GM23338 (cell line): ENCODE data around the gene TMEM52. TPM values are rescaled to one million over a fixed set of nuclear protein-coding genes. Genes with fewer than 3 reads are reported as not detected.

ENCODE experiments used
- ATAC-seq: fragments of 200-7000 bp; cut with Tn5 transposase; 3 replicates; pipeline ENCODE4 v1.9.1; 2020
- DNase-seq: peaks from one replicate; pipeline ENCODE4 v3.0.0-alpha.2; 2015; ENCODE audit warnings: low spot score
- H2AFZ ChIP-seq: fragments of 200-600 bp; sonication (generic); 2 replicates; pipeline ENCODE4 v1.8.0; 2016; ENCODE audit warnings: antibody characterized with exemption, mild to moderate bottlenecking, moderate library complexity
- H3F3A ChIP-seq: fragments of 200-600 bp; sonication (generic); replicated peaks from 2 replicates; pipeline ENCODE4 v1.8.0; 2017; ENCODE audit warnings: antibody characterized with exemption, mixed run types, low read depth
- H3K27ac ChIP-seq: fragments of 200-600 bp; sonication (generic); 2 replicates; pipeline ENCODE4 v1.6.1; 2016; ENCODE audit warnings: low read depth
- H3K27me3 ChIP-seq: fragments of 200-600 bp; sonication (generic); 2 replicates; pipeline ENCODE4 v1.8.0; 2016; ENCODE audit warnings: mild to moderate bottlenecking, mixed run types, moderate library complexity; ENCODE audit not compliant: insufficient read depth
- H3K36me3 ChIP-seq: fragments of 200-600 bp; sonication (generic); 2 replicates; pipeline ENCODE4 v1.8.0; 2016; ENCODE audit warnings: mild to moderate bottlenecking; ENCODE audit not compliant: insufficient read depth
- H3K4me1 ChIP-seq: fragments of 200-600 bp; sonication (generic); 2 replicates; pipeline ENCODE4 v1.8.0; 2016; ENCODE audit warnings: mild to moderate bottlenecking, moderate library complexity; ENCODE audit not compliant: insufficient read depth
- H3K4me2 ChIP-seq: fragments of 200-600 bp; sonication (generic); 2 replicates; pipeline ENCODE4 v1.7.1; 2017; ENCODE audit warnings: mixed run types
- H3K4me3 ChIP-seq: fragments of 200-600 bp; sonication (generic); 2 replicates; pipeline ENCODE4 v1.6.1; 2016; ENCODE audit warnings: mixed run types
- H3K79me2 ChIP-seq: fragments of 200-600 bp; sonication (generic); replicated peaks from 2 replicates; pipeline ENCODE4 v1.8.0; 2017; ENCODE audit warnings: mild to moderate bottlenecking; ENCODE audit not compliant: insufficient read depth
- H3K9me2 ChIP-seq: fragments of 200-600 bp; sonication (generic); 2 replicates; pipeline ENCODE4 v1.8.0; 2017; ENCODE audit not compliant: insufficient read depth
- H4K20me1 ChIP-seq: fragments of 200-600 bp; sonication (generic); replicated peaks from 2 replicates; pipeline ENCODE4 v1.8.0; 2017; ENCODE audit warnings: mild to moderate bottlenecking; ENCODE audit not compliant: insufficient read depth
- H3K27ac Mint-ChIP-seq: 2 replicates; pipeline ENCODE4 v1.8.0; 2020; ENCODE audit warnings: inconsistent platforms, mild to moderate bottlenecking, moderate library complexity, mixed read lengths
- H3K27me3 Mint-ChIP-seq: 3 replicates; pipeline ENCODE4 v1.8.0; 2022; ENCODE audit warnings: low read depth, mild to moderate bottlenecking, moderate library complexity, mixed read lengths, inconsistent platforms; ENCODE audit not compliant: insufficient read depth, poor library complexity
- H3K36me3 Mint-ChIP-seq: 3 replicates; pipeline ENCODE4 v1.8.0; 2021; ENCODE audit warnings: low read depth, mild to moderate bottlenecking, inconsistent platforms, moderate library complexity, mixed read lengths
- H3K4me1 Mint-ChIP-seq: 3 replicates; pipeline ENCODE4 v1.8.0; 2020; ENCODE audit warnings: mild to moderate bottlenecking, inconsistent platforms, mixed read lengths
- H3K4me3 Mint-ChIP-seq: 3 replicates; pipeline ENCODE4 v1.8.0; 2021; ENCODE audit warnings: moderate library complexity, mild to moderate bottlenecking, inconsistent platforms, mixed read lengths
- H3K9me3 Mint-ChIP-seq: 3 replicates; pipeline ENCODE4 v1.8.0; 2020; ENCODE audit warnings: moderate library complexity, mild to moderate bottlenecking, inconsistent platforms, mixed read lengths
- CREB1 ChIP-seq: fragments of 250-450 bp; sonication (Bioruptor Pico); IDR thresholded peaks from 2 replicates; pipeline ENCODE4 v1.5.0; 2020; ENCODE audit warnings: low read depth, mild to moderate bottlenecking, moderate library complexity
- CTCF ChIP-seq, 2 experiments: fragments of 200-600 bp in 1 of 2; sonication (generic) in 1 of 2; conservative IDR thresholded peaks; 2 replicates each; pipeline versions ENCODE4 v1.5.1 to v1.6.1; 2016 to 2017; ENCODE audit warnings: antibody characterized with exemption in 2 of 2, low read depth in 2 of 2, mild to moderate bottlenecking in 2 of 2, moderate library complexity in 1 of 2
- ETS1 ChIP-seq: IDR thresholded peaks from 2 replicates; pipeline ENCODE4 v1.6.1; 2016; ENCODE audit warnings: antibody characterized with exemption
- EZH2 ChIP-seq: fragments of 200-600 bp; sonication (generic); IDR thresholded peaks from one replicate; pipeline ENCODE4 v1.8.0; 2017; ENCODE audit warnings: antibody characterized with exemption, mild to moderate bottlenecking, low read depth; ENCODE audit not compliant: unreplicated experiment
- EZH2phosphoT487 ChIP-seq: fragments of 200-600 bp; sonication (generic); IDR thresholded peaks from one replicate; pipeline ENCODE4 v1.8.1; 2018; ENCODE audit warnings: antibody characterized with exemption; ENCODE audit not compliant: unreplicated experiment
- JUNB ChIP-seq: IDR thresholded peaks from one replicate; pipeline ENCODE4 v1.6.1; 2016; ENCODE audit warnings: antibody characterized with exemption; ENCODE audit not compliant: unreplicated experiment
- NANOG ChIP-seq: IDR thresholded peaks from 2 replicates; pipeline ENCODE4 v1.6.1; 2016; ENCODE audit warnings: antibody characterized with exemption, borderline replicate concordance
- POLR2AphosphoS5 ChIP-seq: IDR thresholded peaks from 2 replicates; pipeline ENCODE4 v1.6.1; 2016; ENCODE audit warnings: antibody characterized with exemption, low read depth
- REST ChIP-seq: IDR thresholded peaks from one replicate; pipeline ENCODE4 v1.6.1; 2018; ENCODE audit warnings: antibody characterized with exemption; ENCODE audit not compliant: unreplicated experiment
- STAT1 ChIP-seq: IDR thresholded peaks from one replicate; pipeline ENCODE4 v1.6.1; 2016; ENCODE audit warnings: antibody characterized with exemption; ENCODE audit not compliant: unreplicated experiment
- ZNF114 ChIP-seq: fragments of 250-450 bp; sonication (Bioruptor Pico); IDR thresholded peaks from 2 replicates; pipeline ENCODE4 v1.5.0; 2020; ENCODE audit warnings: mild to moderate bottlenecking, moderate library complexity
- ZNF331 ChIP-seq: fragments of 250-450 bp; sonication (Bioruptor Pico); IDR thresholded peaks from 2 replicates; pipeline ENCODE4 v1.5.0; 2020; ENCODE audit warnings: low read depth, mild to moderate bottlenecking, moderate library complexity
- polyA plus RNA-seq: library from polyadenylated mRNA; unstranded; fragments of >200 nt; fragmentation: Nextera tagmentation; extraction: Ambion mirVana; gene quantifications from 2 replicates; pipeline ENCODE4 v1.2.1, GENCODE V29; 2016
- total RNA-seq: library from RNA; depleted of rRNA; stranded (reverse); fragments of >200 nt; shearing (Covaris generic); gene quantifications from 2 replicates; pipeline ENCODE4 v1.2.3, GENCODE V29; 2014
- TF ChIP-seq, protein P1 (sequence below): fragments of 250-450 bp; sonication (Bioruptor Pico); IDR thresholded peaks from 2 replicates; pipeline ENCODE4 v1.5.0; 2020; ENCODE audit warnings: mild to moderate bottlenecking, moderate library complexity

TMEM52 gene
- total and polyA plus RNA-seq, 2 experiments from 2014 or later = 19.5 to 25.0 TPM

DNA sequence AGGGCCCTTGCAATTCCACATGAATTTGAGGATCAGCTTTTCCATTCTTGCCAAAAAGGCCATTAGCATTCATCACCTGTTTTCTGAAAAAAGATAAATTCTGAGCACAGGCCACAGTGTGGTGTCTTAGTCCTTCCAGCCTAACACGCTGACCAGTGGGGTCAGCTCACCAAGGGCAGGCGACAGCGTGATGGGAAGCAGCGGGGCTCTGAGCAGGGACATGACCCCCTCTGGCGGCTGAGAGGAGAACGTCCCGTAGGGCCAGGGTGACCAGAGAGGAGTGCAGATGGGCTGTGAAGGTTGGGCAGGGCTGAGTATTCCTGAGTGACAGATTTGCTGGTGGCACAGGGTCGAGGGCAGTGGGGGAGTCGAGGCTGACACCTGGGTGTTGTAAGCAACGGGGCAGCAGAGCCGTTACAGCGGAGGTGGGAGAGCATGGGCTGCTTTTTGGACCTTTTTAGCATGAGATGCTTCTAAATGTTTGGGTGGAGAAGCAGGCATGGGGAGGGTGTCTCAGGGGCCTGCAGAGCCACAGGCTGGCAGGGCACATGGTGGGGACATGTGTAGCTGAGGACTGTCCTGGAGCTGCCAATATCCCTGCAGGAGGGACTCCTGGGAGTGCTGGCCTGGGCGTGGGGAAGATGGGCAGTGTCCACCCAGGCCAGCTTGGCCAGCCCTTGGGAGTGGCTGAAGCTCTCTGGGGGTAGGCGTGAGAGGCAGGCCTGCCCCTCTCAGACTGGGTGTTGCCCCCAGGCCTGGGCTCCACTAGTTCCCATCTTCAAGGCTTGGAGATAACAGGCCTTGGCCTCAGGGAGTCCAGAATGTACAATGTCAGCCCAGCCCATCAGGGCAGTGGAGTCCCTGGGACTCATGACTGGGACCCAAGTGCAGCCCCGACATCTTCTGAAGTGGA is 12.6 kb downstream of the TMEM52 start:
- TF ChIP-seq ZNF331 (CRISPR knock-in tag) (no peak), CTCF (conservative IDR thresholded peaks at IDR 0.05; ENCODE audit: low read depth in 2 of 2) (peak; percentile 92 to 99), ETS1 (no peak), ZNF114 (no peak), REST (no peak), POLR2AphosphoS5 (no peak; the same call in 1 of the 2 replicates), EZH2 (no peak), NANOG (no peak), EZH2phosphoT487 (no peak), STAT1 (no peak), CREB1 (CRISPR knock-in tag) (0 out of 2 replicates have a peak, but pooled peaks have one; percentile 19), JUNB (no peak)
- TF ChIP-seq, protein P1, sequence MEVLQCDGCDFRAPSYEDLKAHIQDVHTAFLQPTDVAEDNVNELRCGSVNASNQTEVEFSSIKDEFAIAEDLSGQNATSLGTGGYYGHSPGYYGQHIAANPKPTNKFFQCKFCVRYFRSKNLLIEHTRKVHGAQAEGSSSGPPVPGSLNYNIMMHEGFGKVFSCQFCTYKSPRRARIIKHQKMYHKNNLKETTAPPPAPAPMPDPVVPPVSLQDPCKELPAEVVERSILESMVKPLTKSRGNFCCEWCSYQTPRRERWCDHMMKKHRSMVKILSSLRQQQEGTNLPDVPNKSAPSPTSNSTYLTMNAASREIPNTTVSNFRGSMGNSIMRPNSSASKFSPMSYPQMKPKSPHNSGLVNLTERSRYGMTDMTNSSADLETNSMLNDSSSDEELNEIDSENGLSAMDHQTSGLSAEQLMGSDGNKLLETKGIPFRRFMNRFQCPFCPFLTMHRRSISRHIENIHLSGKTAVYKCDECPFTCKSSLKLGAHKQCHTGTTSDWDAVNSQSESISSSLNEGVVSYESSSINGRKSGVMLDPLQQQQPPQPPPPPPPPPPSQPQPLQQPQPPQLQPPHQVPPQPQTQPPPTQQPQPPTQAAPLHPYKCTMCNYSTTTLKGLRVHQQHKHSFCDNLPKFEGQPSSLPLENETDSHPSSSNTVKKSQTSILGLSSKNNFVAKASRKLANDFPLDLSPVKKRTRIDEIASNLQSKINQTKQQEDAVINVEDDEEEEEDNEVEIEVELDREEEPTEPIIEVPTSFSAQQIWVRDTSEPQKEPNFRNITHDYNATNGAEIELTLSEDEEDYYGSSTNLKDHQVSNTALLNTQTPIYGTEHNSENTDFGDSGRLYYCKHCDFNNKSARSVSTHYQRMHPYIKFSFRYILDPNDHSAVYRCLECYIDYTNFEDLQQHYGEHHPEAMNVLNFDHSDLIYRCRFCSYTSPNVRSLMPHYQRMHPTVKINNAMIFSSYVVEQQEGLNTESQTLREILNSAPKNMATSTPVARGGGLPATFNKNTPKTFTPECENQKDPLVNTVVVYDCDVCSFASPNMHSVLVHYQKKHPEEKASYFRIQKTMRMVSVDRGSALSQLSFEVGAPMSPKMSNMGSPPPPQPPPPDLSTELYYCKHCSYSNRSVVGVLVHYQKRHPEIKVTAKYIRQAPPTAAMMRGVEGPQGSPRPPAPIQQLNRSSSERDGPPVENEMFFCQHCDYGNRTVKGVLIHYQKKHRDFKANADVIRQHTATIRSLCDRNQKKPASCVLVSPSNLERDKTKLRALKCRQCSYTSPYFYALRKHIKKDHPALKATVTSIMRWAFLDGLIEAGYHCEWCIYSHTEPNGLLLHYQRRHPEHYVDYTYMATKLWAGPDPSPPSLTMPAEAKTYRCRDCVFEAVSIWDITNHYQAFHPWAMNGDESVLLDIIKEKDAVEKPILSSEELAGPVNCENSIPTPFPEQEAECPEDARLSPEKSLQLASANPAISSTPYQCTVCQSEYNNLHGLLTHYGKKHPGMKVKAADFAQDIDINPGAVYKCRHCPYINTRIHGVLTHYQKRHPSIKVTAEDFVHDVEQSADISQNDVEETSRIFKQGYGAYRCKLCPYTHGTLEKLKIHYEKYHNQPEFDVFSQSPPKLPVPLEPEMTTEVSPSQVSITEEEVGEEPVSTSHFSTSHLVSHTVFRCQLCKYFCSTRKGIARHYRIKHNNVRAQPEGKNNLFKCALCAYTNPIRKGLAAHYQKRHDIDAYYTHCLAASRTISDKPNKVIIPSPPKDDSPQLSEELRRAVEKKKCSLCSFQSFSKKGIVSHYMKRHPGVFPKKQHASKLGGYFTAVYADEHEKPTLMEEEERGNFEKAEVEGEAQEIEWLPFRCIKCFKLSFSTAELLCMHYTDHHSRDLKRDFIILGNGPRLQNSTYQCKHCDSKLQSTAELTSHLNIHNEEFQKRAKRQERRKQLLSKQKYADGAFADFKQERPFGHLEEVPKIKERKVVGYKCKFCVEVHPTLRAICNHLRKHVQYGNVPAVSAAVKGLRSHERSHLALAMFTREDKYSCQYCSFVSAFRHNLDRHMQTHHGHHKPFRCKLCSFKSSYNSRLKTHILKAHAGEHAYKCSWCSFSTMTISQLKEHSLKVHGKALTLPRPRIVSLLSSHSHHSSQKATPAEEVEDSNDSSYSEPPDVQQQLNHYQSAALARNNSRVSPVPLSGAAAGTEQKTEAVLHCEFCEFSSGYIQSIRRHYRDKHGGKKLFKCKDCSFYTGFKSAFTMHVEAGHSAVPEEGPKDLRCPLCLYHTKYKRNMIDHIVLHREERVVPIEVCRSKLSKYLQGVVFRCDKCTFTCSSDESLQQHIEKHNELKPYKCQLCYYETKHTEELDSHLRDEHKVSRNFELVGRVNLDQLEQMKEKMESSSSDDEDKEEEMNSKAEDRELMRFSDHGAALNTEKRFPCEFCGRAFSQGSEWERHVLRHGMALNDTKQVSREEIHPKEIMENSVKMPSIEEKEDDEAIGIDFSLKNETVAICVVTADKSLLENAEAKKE (CRISPR knock-in tag) = no peak
- Histone ChIP-seq H3K4me2 (no peak overlapping the region), H3K36me3 (no peaks in the 10 kb centered on the region), H3K9me2 (no peaks in the 10 kb centered on the region), H4K20me1 (no peaks in the 10 kb centered on the region), H3F3A (0 out of 2 replicates have a peak, but pooled peaks cover 2% of the 10 kb centered on the region), H3K4me1 (peaks cover 5% of the 10 kb centered on the region; the same call in 1 of the 2 replicates), H3K79me2 (no peaks in the 10 kb centered on the region), H3K4me3 (no peak overlapping the region), H2AFZ (no peak overlapping the region), H3K27me3 (no peaks in the 10 kb centered on the region), H3K27ac (no peak overlapping the region)
- no peaks in the 10 kb centered on the region; the same call in 1 of the 3 replicates for H3K36me3 Mint-ChIP-seq
- H3K9me3 Mint-ChIP-seq = no peaks in the 10 kb centered on the region
- H3K27ac Mint-ChIP-seq = no peak overlapping the region
- H3K4me1 Mint-ChIP-seq = peaks cover 14% of the 10 kb centered on the region
- ATAC-seq (peak; percentile 60), DNase-seq (peak; percentile 92)
- H3K27me3 Mint-ChIP-seq = peaks cover 11% of the 10 kb centered on the region
- H3K4me3 Mint-ChIP-seq = peak overlapping the region; percentile 1; the same call in 1 of the 3 replicates
